Stomach (tissue), 9 donors: ENCODE data around the gene KLHL30. TPM values are rescaled to one million over a fixed set of nuclear protein-coding genes. Genes with fewer than 3 reads are reported as not detected.

ENCODE experiments used
- DNase-seq, 2 donors: peaks; one replicate each; pipeline versions ENCODE4 v3.0.0 to v3.0.0-alpha.2; 2013 to 2019
- H3K27ac ChIP-seq, 5 donors: fragments of 200-600 bp in 4 of 5; sonication (generic) in 4 of 5; one replicate each; pipeline ENCODE4 v1.5.1; 2013 to 2019; ENCODE audit warnings: mild to moderate bottlenecking in 1 of 5, moderate library complexity in 1 of 5
- H3K27me3 ChIP-seq, 3 donors: fragments of 200-600 bp; sonication (generic); one replicate each; pipeline ENCODE4 v1.5.1; 2017 to 2019; ENCODE audit warnings: mixed run types in 1 of 3
- H3K36me3 ChIP-seq, 4 donors: fragments of 200-600 bp; sonication (generic); 1 replicate in 3 of 4; 2 replicates in 1 of 4; pipeline ENCODE4 v1.5.1; 2016 to 2019
- H3K4me1 ChIP-seq, 4 donors: fragments of 200-600 bp; sonication (generic); one replicate each; pipeline ENCODE4 v1.5.1; 2016 to 2019
- H3K4me3 ChIP-seq, 4 donors: fragments of 200-600 bp; sonication (generic) in 3 of 4; one replicate each; pipeline ENCODE4 v1.5.1; 2016 to 2019; ENCODE audit warnings: mild to moderate bottlenecking in 1 of 4
- H3K9me3 ChIP-seq, 4 donors: fragments of 200-600 bp; sonication (generic); one replicate each; pipeline ENCODE4 v1.5.1; 2016 to 2019
- EP300 ChIP-seq: sonication (generic); formaldehyde crosslinking; IDR thresholded peaks from one replicate; pipeline ENCODE4 v1.6.1; 2017; ENCODE audit warnings: antibody characterized with exemption
- POLR2A ChIP-seq, 4 donors: fragments of 450-650 bp; IDR thresholded peaks; one replicate each; pipeline ENCODE4 v1.6.1; 2016; ENCODE audit warnings: antibody characterized with exemption in 4 of 4, control low read depth in 2 of 4, mild to moderate bottlenecking in 1 of 4, moderate library complexity in 1 of 4
- POLR2AphosphoS5 ChIP-seq, 3 donors: sonication (generic); formaldehyde crosslinking; IDR thresholded peaks; one replicate each; pipeline ENCODE4 v1.6.1; 2016; ENCODE audit warnings: antibody characterized with exemption in 3 of 3
- WGBS, 5 donors: extraction: QIAGEN DNeasy Blood & Tissue Kit in 3 of 5; methylation state at CpG; one replicate each; pipeline versions ENCODE4 v1.1.5 to v1.1.7; 2013 to 2018; 5-methylcytosine and 5-hydroxymethylcytosine counted together
- intact Hi-C: fragments of 100-400 bp; cut with DNase I; formaldehyde crosslinking; loops from one replicate; pipeline ENCODE4 v1.15.1; 2023; ENCODE audit warnings: low total_unique reads
- polyA plus RNA-seq, 3 donors: library from polyadenylated mRNA; stranded (reverse); fragments of 200-250 nt; gene quantifications; one replicate each; pipeline ENCODE4 v1.2.3, GENCODE V29; 2013
- total RNA-seq, 5 donors: library from RNA; depleted of rRNA; stranded (reverse); fragments of >200 nt; gene quantifications; one replicate each; pipeline versions ENCODE4 v1.1.0 to v1.2.3, GENCODE V29; 2014 to 2016
- TF ChIP-seq, protein P1 (sequence below), 7 experiments: fragments of 450-650 bp in 4 of 7; fragments of 200-600 bp in 3 of 7; sonication (generic) in 3 of 7; IDR thresholded peaks; one replicate each; pipeline ENCODE4 v1.5.1; 2016 to 2019; ENCODE audit warnings: antibody characterized with exemption in 7 of 7, control low read depth in 2 of 7, mild to moderate bottlenecking in 1 of 7
- donor health status: healthy with polysubstance abuse.
- donor health status: Bipolar disorder and iron deficiency.
- donor health status: healthy.

KLHL30 gene
- total and polyA plus RNA-seq, 8 donors = 0.06 to 1.7 (median 0.37) TPM; not detected in 2

- H3K36me3 ChIP-seq = no peaks in the 10 kb centered on the region
- peaks cover 0 to 22% (median 14%) of the 10 kb centered on the region in 4 donors for H3K4me1 ChIP-seq
- 86 to 94% (median 89%) methylated on average over 10 to 13 of the region's 13 CpGs for WGBS, 5 donors
- H3K27ac ChIP-seq = no peak overlapping the region
- TF ChIP-seq EP300 (no peak), POLR2A (IDR thresholded peaks at IDR 0.05) (no peak), POLR2AphosphoS5 (IDR thresholded peaks at IDR 0.05) (no peak)
- TF ChIP-seq, protein P1, sequence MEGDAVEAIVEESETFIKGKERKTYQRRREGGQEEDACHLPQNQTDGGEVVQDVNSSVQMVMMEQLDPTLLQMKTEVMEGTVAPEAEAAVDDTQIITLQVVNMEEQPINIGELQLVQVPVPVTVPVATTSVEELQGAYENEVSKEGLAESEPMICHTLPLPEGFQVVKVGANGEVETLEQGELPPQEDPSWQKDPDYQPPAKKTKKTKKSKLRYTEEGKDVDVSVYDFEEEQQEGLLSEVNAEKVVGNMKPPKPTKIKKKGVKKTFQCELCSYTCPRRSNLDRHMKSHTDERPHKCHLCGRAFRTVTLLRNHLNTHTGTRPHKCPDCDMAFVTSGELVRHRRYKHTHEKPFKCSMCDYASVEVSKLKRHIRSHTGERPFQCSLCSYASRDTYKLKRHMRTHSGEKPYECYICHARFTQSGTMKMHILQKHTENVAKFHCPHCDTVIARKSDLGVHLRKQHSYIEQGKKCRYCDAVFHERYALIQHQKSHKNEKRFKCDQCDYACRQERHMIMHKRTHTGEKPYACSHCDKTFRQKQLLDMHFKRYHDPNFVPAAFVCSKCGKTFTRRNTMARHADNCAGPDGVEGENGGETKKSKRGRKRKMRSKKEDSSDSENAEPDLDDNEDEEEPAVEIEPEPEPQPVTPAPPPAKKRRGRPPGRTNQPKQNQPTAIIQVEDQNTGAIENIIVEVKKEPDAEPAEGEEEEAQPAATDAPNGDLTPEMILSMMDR (IDR thresholded peaks at IDR 0.05) = no peak
- H3K9me3 ChIP-seq = no peaks in the 10 kb centered on the region
- no peak overlapping the region for H3K4me3 ChIP-seq
- intact Hi-C loops = no loop called here
- DNase-seq = no peak
- H3K27me3 ChIP-seq = no peaks in the 10 kb centered on the region
Measured at GRCh38 chr2:238146884-238147544, 8.5 kb downstream of the KLHL30 start.

DNA sequence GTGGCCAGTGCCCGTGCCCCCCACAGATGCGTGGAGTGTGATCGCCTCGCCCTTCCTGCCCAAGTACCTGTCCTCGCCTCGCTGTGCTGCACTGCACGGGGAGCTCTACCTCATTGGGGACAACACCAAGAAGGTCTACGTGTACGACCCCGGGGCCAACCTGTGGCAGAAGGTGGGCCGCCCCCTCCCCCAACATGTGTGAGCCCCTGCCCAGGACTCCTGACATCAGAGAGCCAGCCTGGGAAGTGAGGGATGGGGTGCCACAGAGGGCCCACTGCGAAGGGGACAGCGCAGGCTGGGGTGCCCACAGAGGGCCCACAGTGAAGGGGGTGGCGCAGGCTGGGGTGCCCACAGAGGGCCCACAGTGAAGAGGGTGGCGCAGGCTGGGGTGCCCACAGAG lies 10.5 kb downstream of the KLHL30 start:
- no peak overlapping the region for H3K27ac ChIP-seq
- WGBS, 5 donors = 91 to 100% (median 94%) methylated on average over 2 to 15 of the region's 15 CpGs
- no peak overlapping the region for H3K4me3 ChIP-seq
- H3K36me3 ChIP-seq = no peaks in the 10 kb centered on the region
- no peaks in the 10 kb centered on the region for H3K9me3 ChIP-seq
- TF ChIP-seq, protein P1 (IDR thresholded peaks at IDR 0.05) = no peak
- TF ChIP-seq EP300 (no peak), POLR2AphosphoS5 (IDR thresholded peaks at IDR 0.05) (no peak), POLR2A (IDR thresholded peaks at IDR 0.05) (no peak)
- no peak for DNase-seq
- intact Hi-C loops = no loop called here
- no peaks in the 10 kb centered on the region for H3K27me3 ChIP-seq
- H3K4me1 ChIP-seq = peaks cover 0 to 3% (median 1%) of the 10 kb centered on the region in 4 donors

DNA sequence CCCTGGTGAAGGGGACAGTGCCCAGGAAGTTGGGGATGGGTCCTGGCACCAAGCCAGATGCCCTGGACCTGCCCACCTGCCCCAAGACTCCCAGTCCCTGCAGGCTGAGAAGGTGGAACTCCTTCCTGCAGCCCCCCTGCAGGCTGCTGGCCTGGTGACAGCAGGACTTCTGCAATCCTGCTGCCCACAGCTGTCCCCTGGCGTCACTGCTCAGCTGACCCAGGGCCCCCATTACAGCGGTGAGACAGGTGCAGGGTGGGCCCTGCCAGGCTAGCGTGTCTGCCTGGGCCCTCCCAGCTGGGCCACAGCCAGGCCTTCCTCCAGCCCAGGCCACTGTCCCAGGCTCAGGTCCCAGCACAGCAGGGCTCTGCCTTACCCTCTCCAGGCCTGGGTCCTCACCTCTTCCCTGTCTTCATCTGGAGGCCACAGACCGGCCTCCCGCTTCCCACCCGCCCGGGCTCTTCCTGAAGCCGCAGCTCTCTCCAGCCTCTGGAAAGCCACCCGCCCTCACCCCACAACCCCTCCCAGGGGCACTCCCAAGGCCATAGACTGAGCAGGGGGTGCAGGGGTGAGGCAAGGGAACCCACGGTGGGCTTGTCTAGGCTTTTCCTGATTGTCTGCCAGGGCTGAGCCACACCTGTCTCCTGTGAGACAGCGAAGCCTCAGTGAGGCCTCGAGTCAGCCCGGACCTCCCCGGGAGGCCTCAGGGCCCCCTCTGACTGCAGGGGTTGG lies 11.5 kb downstream of the KLHL30 start:
- H3K27me3 ChIP-seq = no peaks in the 10 kb centered on the region
- TF ChIP-seq POLR2AphosphoS5 (IDR thresholded peaks at IDR 0.05) = no peak
- no peak for TF ChIP-seq EP300
- TF ChIP-seq, protein P1 (IDR thresholded peaks at IDR 0.05) = no peak
- TF ChIP-seq POLR2A (IDR thresholded peaks at IDR 0.05) = no peak
- H3K4me3 ChIP-seq = no peak overlapping the region
- DNase-seq = no peak
- H3K36me3 ChIP-seq = no peaks in the 10 kb centered on the region
- H3K27ac ChIP-seq = no peak overlapping the region
- intact Hi-C loops = no loop called here
- H3K9me3 ChIP-seq = no peaks in the 10 kb centered on the region
- WGBS, 5 donors = 74 to 92% (median 83%) methylated on average over 13 to 14 of the region's 14 CpGs
- no peaks in the 10 kb centered on the region for H3K4me1 ChIP-seq

DNA sequence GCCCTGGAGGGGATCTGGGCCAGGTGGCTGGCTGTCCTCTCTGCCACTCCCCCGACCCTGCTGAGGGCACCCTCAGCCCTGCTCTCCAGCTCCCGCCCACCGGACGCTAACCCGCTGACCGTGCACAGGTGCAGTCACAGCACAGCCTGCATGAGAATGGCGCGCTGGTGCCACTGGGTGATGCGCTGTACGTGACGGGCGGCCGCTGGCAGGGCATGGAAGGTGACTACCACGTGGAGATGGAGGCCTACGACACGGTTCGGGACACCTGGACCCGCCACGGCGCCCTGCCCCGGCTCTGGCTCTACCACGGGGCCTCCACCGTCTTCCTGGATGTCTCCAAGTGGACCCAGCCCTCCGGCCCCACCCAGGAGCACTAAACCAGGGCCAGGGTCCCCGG lies 12.2 kb downstream of the KLHL30 start:
- intact Hi-C loops = no loop called here
- Histone ChIP-seq H3K4me1 (no peaks in the 10 kb centered on the region), H3K9me3 (no peaks in the 10 kb centered on the region), H3K27ac (no peak overlapping the region), H3K4me3 (no peak overlapping the region), H3K36me3 (no peaks in the 10 kb centered on the region), H3K27me3 (no peaks in the 10 kb centered on the region)
- DNase-seq = no peak
- WGBS, 5 donors = 90 to 99% (median 94%) methylated on average over 12 to 25 of the region's 25 CpGs
- TF ChIP-seq EP300 = no peak

DNA sequence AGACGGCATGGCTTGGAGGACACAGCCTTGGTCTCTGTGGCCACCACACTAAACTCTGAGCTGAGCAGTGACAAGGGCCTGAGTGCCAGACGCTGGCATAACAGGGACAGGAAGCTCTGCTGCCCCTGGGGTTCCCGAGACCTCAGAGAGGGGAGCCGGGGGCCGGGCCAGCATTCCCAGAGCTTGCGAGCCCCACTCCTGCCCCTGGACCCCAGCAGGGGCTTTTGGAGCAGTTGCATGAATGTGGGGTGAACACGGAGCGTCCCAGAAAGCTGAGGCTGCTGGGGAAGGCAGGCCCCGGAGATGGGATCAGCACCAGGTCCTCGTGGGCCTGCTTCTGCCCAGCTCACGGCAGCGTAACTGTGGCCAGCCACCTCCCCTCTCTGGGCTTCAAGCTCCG lies 12.7 kb downstream of the KLHL30 start:
- no peaks in the 10 kb centered on the region for H3K27me3 ChIP-seq
- intact Hi-C loops = no loop called here

More for the DNA sequence above, 12.7 kb downstream of the KLHL30 start:
- 78 to 90% (median 88%) methylated on average over 4 to 13 of the region's 13 CpGs for WGBS, 5 donors
- no peaks in the 10 kb centered on the region for H3K36me3 ChIP-seq
- TF ChIP-seq, protein P1 (IDR thresholded peaks at IDR 0.05) = no peak
- TF ChIP-seq POLR2A (IDR thresholded peaks at IDR 0.05) (no peak), POLR2AphosphoS5 (IDR thresholded peaks at IDR 0.05) (no peak), EP300 (no peak)
- H3K4me3 ChIP-seq = no peak overlapping the region
- DNase-seq = no peak
- H3K9me3 ChIP-seq = no peaks in the 10 kb centered on the region
- no peak overlapping the region for H3K27ac ChIP-seq
- no peaks in the 10 kb centered on the region for H3K4me1 ChIP-seq
